Heart left ventricle (tissue), 13 donors: Measurements from ENCODE around the gene ARL3.

Experiments
- POLR2A ChIP-seq, 2 donors: fragments of 450-650 bp; IDR thresholded peaks; one replicate each; pipeline ENCODE4 v1.6.1; 2017; ENCODE audit warnings: antibody characterized with exemption in 2 of 2, mild to moderate bottlenecking in 2 of 2, moderate library complexity in 2 of 2
- TF ChIP-seq, protein P1 (sequence below), 12 donors: fragments of 200-600 bp; sonication (generic) in 4 of 12; IDR thresholded peaks; one replicate each; pipeline versions ENCODE4 v1.5.0 to v1.8.0; 2018 to 2022; ENCODE audit warnings: antibody characterized with exemption in 12 of 12, mild to moderate bottlenecking in 5 of 12
- donor health status: ischemic (EF 13 %, LVEDD 7.1; RV severe dilation, severe dysfunction).
- donor health status: DM: no; HTN: yes; CAD: no.
- donor health status: DM: no; HTN: no; CAD: no.
- donor health status: ischemic (EF 25% LVEDD 6.9; RV normal size, moderate dysfunction).
- donor health status: ischemic (EF 25% LVEDD 5.7; RV mildly dilated, moderate dysfunction).
- donor health status: ischemic (EF 35%, LVEDD 5.7; RV mildly dilated, moderate dysfunction).
- donor health status: nonischemic (EF 11% LVEDD 7.7; RV severe dilation, severe dysfunction).
- donor health status: DM: yes; HTN: yes; CAD: no.
- donor health status: PGD.
- donor health status: ischemic (EF 29% LVEDD 5.4; RV normal size, mild dysfunction).
- donor health status: nonischemic (EF 23%, LVEDD 6.1; RV moderate dilation, normal function).

- TF ChIP-seq, protein P1, sequence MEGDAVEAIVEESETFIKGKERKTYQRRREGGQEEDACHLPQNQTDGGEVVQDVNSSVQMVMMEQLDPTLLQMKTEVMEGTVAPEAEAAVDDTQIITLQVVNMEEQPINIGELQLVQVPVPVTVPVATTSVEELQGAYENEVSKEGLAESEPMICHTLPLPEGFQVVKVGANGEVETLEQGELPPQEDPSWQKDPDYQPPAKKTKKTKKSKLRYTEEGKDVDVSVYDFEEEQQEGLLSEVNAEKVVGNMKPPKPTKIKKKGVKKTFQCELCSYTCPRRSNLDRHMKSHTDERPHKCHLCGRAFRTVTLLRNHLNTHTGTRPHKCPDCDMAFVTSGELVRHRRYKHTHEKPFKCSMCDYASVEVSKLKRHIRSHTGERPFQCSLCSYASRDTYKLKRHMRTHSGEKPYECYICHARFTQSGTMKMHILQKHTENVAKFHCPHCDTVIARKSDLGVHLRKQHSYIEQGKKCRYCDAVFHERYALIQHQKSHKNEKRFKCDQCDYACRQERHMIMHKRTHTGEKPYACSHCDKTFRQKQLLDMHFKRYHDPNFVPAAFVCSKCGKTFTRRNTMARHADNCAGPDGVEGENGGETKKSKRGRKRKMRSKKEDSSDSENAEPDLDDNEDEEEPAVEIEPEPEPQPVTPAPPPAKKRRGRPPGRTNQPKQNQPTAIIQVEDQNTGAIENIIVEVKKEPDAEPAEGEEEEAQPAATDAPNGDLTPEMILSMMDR (IDR thresholded peaks at IDR 0.05): no peak
- TF ChIP-seq POLR2A (IDR thresholded peaks at IDR 0.05): no peak
These were observed 31.0 kb upstream of the ARL3 start for GRCh38 chr10:102745157-102745556.
